ENCODE results near the gene STAM2.
"Not testable (repeated sequence)": the region's sequence is repeated elsewhere in the genome, so short reads cannot be mapped to it uniquely, and the experiment has no call there.

The STAM2 gene

GRCh38 chr2:152100961-152101360 is 74.6 kb downstream of the STAM2 start:
- no peak for DNase-seq

GRCh38 chr2:152099367-152100050 is 76.1 kb downstream of the STAM2 start:
- DNase-seq = no peak

- DNase-seq = no peak
Observed at GRCh38 chr2:152098496-152099366, 76.8 kb downstream of the STAM2 start, which contains the start of gene CACNB4. TSS of gene CACNB4 (minus strand) at chr2:152099044.

DNA sequence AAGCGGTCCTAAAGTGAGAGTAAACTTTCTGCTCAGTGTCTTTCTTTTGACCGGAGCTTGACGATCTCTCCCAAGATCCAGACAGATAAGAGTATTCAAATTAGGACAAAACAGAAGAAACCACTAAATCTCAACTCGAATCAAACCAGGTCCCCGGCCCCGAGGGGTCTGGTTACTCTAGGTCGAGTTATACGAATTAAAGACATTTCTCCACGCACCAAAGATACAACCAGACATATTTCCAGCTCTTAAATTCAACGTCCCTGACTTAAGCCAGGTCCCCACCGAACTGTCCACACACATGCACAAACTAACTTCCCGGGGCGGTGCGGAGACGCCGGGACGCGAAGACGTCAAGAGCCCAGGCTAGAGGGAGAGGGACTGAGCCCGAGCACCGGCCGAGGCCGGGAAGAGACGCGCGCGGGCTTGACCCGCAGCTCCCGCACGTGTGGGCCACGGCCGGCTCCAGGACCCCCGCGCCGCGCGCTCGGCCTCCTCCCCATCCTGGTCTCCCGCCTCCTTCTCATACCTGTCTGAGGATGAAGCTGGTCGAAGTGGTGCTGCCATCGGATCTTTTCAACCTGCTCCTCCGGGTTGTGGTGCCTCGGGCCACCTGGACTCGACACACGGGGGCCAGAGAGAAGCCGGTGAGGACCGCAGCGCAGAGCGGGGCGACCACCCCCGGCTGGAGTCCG is 77.6 kb downstream of the STAM2 start:
- DNase-seq = no peak

GRCh38 chr2:152097290-152097800 is 78.2 kb downstream of the STAM2 start:
- no peak for DNase-seq

- no peak for DNase-seq
Observed at GRCh38 chr2:152095146-152095545, 80.4 kb downstream of the STAM2 start.

DNA sequence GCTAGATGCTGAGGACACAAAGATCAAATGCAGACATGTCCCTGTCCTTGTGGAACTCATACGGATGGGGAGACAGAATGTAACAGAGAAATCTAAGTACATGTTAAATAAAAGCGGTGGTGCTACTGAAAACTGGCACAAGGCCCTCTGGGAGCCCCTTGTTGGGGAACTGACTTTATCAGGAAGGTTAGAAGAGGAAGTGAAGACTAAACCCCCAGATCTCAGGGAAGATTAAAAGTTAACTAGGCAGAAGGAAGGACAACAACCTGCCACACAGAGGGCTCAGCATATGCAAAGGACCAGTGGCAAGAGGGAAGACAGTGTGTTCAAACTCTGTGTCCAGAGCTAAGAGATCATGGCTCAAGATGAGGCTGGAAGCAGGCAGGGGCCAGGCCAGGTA is 81.5 kb downstream of the STAM2 start:
- no peak for DNase-seq

GRCh38 chr2:152093464-152093863 is 82.1 kb downstream of the STAM2 start:
- no peak for DNase-seq

DNA sequence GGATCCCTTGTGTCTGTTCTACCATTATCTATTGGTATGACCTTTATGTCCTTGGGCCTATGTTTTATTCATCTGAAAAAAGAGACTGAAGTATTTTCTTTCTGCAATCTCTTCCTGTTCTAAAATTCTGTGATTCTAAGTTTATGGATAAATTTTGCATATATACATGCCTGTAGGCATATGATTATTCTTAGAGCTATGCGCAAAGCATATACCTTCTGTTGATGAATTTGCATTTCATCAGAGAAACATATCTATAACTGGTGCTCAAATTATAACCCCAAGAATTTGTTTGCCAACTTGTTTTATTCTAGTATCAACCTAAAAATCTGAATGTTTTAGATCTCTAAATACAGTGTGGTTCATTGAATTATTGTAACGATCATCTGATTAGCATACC is 83.5 kb downstream of the STAM2 start:
- no peak for DNase-seq

- not testable (repeated sequence) for DNase-seq
Observed at GRCh38 chr2:152090726-152091125, 84.8 kb downstream of the STAM2 start.

DNA sequence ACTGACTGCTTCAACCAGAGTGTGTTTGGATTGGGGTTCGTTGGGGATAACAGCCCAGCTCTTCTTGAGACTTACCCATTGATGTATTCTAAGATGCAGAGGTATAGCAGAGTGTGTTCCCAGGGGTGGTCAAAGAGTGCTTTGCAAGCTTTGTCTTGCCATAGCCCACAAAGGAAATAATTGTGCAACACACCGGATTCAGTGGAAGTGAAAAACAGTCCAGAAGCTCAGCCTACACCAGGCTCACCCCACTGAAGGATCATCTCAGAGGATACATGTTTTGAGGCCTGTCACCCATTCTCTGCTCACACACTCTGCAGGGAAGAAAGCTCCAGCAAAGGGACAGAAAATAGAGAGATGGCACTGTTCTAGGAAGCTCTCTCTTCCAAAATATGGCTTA is 86.3 kb downstream of the STAM2 start:
- DNase-seq = no peak

- no peak for DNase-seq
Observed at GRCh38 chr2:152088006-152088405, 87.6 kb downstream of the STAM2 start.

DNA sequence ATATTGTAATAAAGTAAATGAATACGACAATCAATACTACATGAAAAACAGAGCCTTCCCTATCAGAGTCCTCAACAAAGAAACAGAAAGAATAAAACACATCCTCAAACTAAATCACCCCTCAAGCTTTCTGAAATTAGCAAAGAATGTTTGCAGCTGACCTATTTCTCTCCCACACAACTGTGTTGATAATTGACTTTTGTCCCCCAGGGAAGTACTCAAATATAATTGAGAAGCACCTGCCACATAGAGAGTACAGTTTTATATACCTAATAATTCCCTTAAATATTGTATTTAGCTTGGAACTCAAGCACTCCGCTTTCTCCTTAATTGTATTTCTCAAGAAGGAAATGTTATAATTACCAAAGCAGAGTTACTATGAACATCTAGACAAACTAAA is 89.3 kb downstream of the STAM2 start:
- DNase-seq = no peak

DNA sequence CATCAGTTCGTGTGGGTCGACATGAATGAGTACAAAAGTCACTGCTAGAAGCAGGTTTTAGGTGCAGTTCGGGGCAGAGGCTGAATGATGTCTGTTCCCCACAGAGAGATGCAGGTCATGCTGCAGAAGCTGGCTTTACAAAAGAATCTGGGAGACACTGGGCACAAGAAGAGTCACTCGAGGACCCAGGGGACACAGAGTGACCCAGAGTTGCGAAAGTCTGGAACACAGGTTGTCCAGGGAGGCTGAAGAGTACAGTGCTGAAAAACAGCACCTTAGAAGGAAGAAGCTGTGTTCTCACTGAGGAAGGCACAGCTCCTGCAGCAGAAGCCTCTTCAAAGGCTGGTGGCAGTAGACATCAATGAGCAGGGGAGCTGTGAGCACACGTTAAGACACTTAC is 91.5 kb downstream of the STAM2 start:
- no peak for DNase-seq

DNA sequence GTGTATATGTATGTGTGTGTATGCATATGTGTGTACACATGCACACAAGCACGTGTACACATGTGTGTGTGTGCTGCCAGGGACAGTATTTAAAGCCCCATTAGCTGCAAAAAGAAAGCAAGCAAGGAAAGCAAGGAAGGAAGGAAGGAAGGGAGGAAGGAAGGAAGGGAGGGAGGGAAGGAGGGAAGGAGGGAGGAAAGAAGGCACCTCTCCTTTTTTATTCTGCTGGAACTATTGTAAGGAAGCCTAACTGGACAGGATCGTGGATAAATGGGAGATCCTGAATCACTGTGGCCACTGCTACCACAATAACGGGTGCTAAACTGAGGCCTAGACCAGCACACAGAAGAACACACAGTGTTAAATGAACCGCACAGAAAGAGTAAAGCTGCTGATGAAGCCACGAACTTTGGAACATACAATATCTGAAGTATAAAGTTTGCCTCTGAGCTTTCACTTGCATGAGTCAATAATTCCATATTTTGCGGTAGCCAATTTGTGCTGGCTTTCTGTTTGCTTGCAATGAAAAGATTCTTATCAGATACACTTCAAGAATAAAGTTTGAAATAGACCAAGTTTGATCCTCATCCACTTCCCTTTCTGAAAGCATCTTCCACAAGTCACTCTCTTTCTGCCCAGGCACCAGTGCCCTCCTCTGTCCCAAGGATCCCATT is 92.2 kb downstream of the STAM2 start:
- no peak for DNase-seq

DNA sequence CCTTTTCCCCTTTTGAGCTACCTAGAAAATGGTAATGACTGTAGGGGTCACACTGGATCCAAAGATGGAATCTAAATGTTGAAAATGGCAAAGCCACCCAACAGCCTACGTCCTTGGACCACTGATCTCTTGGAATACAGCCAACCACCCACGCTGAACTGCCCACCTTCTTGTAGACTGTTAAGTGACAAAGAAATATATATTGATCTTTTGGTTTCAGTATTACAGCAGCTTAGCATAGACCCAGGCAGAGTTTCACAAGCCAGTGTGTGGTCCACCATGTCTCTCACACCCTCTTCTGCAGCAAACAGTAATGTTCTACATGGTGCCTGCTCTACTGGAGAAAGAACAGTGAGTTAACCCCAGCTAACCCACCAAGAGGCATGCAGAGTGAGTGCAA is 96.9 kb downstream of the STAM2 start:
- no peak for DNase-seq

DNA sequence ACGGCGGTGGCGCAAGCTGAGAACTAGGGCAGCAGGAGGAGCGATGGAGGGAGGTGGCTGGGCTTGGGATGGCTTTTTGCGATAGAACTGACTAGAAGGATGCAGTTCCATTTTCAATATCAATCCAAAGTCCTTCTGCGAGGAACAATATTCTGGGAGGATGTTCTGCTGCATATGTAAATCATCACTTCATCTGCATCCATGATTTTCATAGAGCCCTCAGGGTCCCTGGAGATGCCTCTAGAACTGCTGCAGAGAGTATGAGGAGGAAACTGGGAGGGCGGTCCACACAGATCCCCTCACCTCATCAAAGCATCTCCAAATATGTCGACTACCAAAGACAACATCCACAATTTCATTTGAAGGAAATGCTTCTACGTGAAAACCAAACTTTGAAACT is 97.5 kb downstream of the STAM2 start:
- no peak for DNase-seq

DNA sequence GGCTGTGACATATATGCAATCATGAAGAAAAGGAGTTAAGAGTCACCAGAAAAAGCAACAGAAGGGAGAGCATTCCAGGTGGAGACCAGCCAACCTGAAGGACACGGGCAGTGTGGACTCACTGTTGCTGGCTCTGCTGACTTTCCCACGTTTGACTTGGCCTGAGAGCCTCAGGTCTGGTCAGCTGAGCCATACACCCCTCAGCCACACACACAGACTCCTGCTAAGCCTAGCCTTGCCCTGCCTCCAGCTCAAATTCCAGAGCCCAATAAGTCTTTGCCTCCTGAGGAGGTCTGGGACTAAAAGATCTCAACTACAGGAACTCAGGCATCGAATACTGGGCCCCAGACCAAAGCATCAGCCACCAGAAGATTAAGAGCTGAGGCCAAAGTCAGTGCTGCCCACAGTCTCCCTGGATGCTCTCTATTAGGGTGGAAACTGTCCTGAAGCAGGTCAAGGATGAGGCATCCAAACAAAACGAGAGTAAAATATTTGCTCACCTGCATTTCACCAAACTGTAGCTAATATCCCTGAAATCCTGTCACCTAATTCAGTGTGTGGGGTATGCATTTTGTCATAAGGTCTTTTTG is 100.0 kb downstream of the STAM2 start:
- DNase-seq = no peak

- DNase-seq = no peak
Observed at GRCh38 chr2:152072011-152072410, 103.6 kb downstream of the STAM2 start.

DNA sequence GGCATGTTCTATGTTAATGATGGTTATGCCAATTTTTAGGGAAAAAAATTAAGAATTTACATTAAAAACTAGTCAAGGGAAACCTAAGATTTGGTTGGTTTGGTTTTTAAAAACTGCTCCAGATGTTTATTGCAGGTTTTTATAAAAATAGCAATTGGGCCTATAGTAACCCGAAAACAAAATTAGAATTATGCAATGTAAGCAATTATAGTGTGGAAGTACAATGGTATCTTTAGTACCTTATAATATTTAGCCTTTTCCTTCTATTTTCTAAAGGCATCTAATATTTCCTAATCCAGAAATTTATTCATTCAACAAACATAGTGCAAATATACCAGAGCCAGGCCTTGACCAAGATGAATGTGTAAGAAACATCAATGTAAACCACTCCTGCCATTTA is 104.0 kb downstream of the STAM2 start:
- no peak for DNase-seq

DNA sequence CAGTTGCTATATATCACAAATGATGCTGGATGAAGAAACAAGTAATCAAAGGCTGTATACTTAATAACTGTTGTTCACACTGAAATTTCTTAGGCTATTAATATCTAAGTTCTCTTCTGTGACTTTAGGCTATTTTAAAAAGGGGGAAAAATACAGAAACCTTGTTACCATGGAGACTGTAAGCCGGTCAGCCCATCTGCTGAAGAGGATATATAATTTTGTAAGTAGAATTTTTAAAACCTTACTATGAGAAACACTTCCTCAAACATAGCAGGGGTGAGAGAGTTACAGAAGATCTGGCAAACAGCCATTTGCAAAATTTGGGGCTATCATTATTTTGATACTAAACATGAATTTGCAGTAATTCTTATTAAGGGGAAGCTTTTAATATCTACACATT is 104.5 kb downstream of the STAM2 start:
- no peak for DNase-seq

DNA sequence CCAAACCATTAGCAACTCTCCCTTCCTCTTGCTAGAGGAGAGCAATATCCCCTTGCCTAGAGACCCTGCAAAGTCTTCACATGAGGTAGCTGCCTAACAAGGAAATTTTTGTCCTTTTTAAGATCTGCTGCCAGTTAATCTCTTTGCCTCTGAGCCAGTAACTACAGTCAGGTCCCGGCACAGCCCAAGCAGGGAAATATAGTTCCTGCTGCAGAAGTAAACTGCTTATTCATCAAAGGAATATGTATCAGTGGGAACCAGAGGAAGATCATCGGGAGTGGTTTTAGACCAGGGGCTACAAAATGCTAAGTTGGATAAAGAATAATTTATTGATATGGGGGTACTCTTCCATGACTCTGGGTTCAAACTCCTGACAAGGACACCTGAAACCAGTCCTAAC is 107.3 kb downstream of the STAM2 start:
- DNase-seq = no peak

DNA sequence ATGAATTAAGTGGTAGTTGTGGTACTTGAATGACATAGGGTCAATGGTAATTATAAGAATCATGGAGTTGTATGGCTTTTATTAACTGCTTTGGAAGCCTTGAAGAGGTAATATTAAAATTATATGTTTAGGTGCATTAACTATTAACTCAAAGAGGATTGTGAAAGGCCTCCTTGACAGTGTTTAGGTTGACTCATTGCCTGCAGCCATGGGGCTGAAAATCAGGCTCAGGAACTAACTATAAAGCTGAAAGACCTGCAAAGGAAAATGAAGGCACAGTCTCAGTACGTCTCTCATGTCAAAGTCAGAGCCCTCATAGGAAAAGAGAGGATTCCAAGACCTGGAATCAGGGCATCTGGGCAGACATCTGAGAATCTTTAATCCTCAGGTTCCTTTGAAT is 107.7 kb downstream of the STAM2 start:
- DNase-seq = no peak
